ENCODE measurements around the gene SFTA2. TPM values are rescaled to one million over a fixed set of nuclear protein-coding genes. Genes with fewer than 3 reads are reported as not detected.
"Not testable (repeated sequence)": the region's sequence is repeated elsewhere in the genome, so short reads cannot be mapped to it uniquely, and the experiment has no call there.

SFTA2 gene
- polyA plus RNA-seq, 1 of the 3 experiments (the other 2 are of a cell fraction): not detected

DNA sequence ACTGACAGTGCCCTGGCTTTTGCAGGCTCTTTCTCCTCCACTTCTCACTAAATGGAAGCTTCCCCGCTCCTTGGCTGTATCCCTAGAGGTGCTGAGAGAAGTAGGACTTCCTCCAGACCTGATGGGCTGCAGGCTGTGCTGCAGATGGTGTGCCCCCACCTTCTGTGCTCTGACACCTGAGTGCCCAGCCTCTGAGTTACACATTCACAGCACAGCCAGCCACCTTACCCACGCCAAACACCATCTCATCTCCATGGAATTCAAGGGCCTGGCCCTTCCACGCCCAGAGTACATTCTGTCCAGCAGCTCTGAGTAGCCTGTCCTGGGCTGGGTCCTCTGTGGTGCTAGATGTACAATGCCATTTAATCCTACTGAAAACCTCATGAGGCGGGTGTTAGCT is 5.3 kb downstream of the SFTA2 start:
- Histone ChIP-seq H3K9me2 (no peaks in the 10 kb centered on the region), H3K9me3 (no peaks in the 10 kb centered on the region), H2AFZ (ENCODE audit: low read depth) (no peak overlapping the region), H3K4me1 (ENCODE audit: control insufficient read depth in 1 of 2, insufficient read depth in 2 of 2, low read depth in 1 of 2, low read length in 1 of 2) (no peaks in the 10 kb centered on the region), H3K27me3 (ENCODE audit: insufficient read depth) (no peaks in the 10 kb centered on the region), H3K36me3 (replicated peaks in 1 of 2; ENCODE audit: control insufficient read depth in 1 of 2, insufficient read depth in 2 of 2, low read length in 1 of 2) (peaks cover 7 to 23% of the 10 kb centered on the region in 2 experiments), H3K9ac (no peak overlapping the region), H3K27ac (ENCODE audit: low read depth in 2 of 2, low read length in 1 of 2) (no peak overlapping the region), H4K20me1 (ENCODE audit: insufficient read depth) (no peaks in the 10 kb centered on the region), H3F3A (replicated peaks; ENCODE audit: insufficient read depth) (no peaks in the 10 kb centered on the region), H3K4me3 (ENCODE audit: low read depth in 2 of 2, low read length in 1 of 2) (no peak overlapping the region), H3K4me2 (no peak overlapping the region), H3K79me2 (ENCODE audit: insufficient read depth) (no peaks in the 10 kb centered on the region)
- DNase-seq: no peak
- POLR2A ChIA-PET: no interaction called here
- TF ChIP-seq, protein P1, sequence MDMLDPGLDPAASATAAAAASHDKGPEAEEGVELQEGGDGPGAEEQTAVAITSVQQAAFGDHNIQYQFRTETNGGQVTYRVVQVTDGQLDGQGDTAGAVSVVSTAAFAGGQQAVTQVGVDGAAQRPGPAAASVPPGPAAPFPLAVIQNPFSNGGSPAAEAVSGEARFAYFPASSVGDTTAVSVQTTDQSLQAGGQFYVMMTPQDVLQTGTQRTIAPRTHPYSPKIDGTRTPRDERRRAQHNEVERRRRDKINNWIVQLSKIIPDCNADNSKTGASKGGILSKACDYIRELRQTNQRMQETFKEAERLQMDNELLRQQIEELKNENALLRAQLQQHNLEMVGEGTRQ (IDR thresholded peaks at IDR 0.05; ENCODE audit: borderline replicate concordance, low read depth, low read length): no peak
- TF ChIP-seq FOXJ3 (CRISPR knock-in tag; IDR thresholded peaks at IDR 0.05): no peak
- no peak for TF ChIP-seq NFIC (IDR thresholded peaks at IDR 0.05; ENCODE audit: borderline replicate concordance)
- no peak for TF ChIP-seq MEF2A (IDR thresholded peaks at IDR 0.05; ENCODE audit: borderline replicate concordance, low read depth)
- no peak for TF ChIP-seq ZBTB33 (IDR thresholded peaks at IDR 0.05; ENCODE audit: borderline replicate concordance, low read depth)
- TF ChIP-seq POLR2AphosphoS5 (IDR thresholded peaks at IDR 0.05; ENCODE audit: low read depth, low read length): no peak
- TF ChIP-seq GATA2 (CRISPR knock-in tag; IDR thresholded peaks at IDR 0.05): no peak
- no peak for TF ChIP-seq EP300 (IDR thresholded peaks at IDR 0.05; ENCODE audit: borderline replicate concordance in 1 of 2, low read depth in 1 of 2, low read length in 1 of 2)
- no peak for TF ChIP-seq TCF12 (IDR thresholded peaks at IDR 0.05)
- no peak for TF ChIP-seq NRF1 (IDR thresholded peaks at IDR 0.05; ENCODE audit: low read depth, low read length)
- TF ChIP-seq YY1 (IDR thresholded peaks at IDR 0.05; ENCODE audit: low read depth): no peak
- TF ChIP-seq MXI1 (IDR thresholded peaks at IDR 0.05; ENCODE audit: low read depth, low read length): no peak
- no peak for TF ChIP-seq FOSL2 (IDR thresholded peaks at IDR 0.05; ENCODE audit: borderline replicate concordance, low read depth)
- TF ChIP-seq, protein P2, sequence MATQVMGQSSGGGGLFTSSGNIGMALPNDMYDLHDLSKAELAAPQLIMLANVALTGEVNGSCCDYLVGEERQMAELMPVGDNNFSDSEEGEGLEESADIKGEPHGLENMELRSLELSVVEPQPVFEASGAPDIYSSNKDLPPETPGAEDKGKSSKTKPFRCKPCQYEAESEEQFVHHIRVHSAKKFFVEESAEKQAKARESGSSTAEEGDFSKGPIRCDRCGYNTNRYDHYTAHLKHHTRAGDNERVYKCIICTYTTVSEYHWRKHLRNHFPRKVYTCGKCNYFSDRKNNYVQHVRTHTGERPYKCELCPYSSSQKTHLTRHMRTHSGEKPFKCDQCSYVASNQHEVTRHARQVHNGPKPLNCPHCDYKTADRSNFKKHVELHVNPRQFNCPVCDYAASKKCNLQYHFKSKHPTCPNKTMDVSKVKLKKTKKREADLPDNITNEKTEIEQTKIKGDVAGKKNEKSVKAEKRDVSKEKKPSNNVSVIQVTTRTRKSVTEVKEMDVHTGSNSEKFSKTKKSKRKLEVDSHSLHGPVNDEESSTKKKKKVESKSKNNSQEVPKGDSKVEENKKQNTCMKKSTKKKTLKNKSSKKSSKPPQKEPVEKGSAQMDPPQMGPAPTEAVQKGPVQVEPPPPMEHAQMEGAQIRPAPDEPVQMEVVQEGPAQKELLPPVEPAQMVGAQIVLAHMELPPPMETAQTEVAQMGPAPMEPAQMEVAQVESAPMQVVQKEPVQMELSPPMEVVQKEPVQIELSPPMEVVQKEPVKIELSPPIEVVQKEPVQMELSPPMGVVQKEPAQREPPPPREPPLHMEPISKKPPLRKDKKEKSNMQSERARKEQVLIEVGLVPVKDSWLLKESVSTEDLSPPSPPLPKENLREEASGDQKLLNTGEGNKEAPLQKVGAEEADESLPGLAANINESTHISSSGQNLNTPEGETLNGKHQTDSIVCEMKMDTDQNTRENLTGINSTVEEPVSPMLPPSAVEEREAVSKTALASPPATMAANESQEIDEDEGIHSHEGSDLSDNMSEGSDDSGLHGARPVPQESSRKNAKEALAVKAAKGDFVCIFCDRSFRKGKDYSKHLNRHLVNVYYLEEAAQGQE (IDR thresholded peaks at IDR 0.05; ENCODE audit: low read depth, low read length): no peak
- TF ChIP-seq, protein P3, sequence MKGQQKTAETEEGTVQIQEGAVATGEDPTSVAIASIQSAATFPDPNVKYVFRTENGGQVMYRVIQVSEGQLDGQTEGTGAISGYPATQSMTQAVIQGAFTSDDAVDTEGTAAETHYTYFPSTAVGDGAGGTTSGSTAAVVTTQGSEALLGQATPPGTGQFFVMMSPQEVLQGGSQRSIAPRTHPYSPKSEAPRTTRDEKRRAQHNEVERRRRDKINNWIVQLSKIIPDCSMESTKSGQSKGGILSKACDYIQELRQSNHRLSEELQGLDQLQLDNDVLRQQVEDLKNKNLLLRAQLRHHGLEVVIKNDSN (IDR thresholded peaks at IDR 0.05; ENCODE audit: borderline replicate concordance, low read depth): no peak
- no peak for TF ChIP-seq RXRA (IDR thresholded peaks at IDR 0.05; ENCODE audit: borderline replicate concordance, low read depth)
- TF ChIP-seq MAX (IDR thresholded peaks at IDR 0.05; ENCODE audit: low read depth): no peak
- CTCF ChIA-PET: interaction anchor here (1.4 to 2.6 kb wide), 3 partner anchors 12 to 161 kb away, joined by 5 to 15 read pairs (median 6); partner anchors contain the start of gene VARS2
- WGBS (ENCODE audit: low lambda C conversion rate): 82% methylated on average over 3 of the region's 4 CpGs

DNA sequence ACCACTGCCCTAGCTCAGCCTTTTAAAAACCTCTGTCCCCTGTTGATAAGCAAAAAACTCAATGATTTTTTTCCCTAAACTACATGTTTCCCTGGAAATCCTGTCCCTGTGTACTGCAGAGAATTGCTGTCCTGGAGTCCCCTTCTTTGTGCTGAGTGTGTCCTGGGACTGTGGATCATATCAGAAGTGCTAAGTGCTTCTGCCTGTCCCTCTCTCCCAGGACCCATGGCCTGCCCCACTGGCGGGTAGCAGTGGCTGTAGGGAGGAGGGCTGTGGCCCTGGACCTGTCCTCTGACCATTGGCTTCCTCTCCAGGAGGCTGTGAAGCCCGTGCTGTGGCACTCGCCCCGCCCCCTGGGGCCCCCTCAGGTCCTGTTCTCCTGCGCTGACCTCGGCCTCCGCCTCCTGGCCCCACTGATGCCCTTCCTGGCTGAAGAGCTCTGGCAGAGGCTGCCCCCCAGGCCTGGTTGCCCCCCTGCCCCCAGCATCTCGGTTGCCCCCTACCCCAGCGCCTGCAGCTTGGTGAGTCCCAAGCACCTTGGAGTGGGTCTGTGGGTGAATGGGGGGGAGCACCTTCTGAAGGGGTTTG is 7.8 kb downstream of the SFTA2 start:
- H3K36me3 ChIP-seq (replicated peaks in 1 of 2; ENCODE audit: control insufficient read depth in 1 of 2, insufficient read depth in 2 of 2, low read length in 1 of 2): peaks cover 14 to 42% of the 10 kb centered on the region in 2 experiments
- 98% methylated on average over 7 of the region's 9 CpGs for WGBS (ENCODE audit: low lambda C conversion rate)
- H2AFZ ChIP-seq (ENCODE audit: low read depth); POLR2A ChIA-PET; H3K9ac ChIP-seq; H3K9me2 ChIP-seq; H3K4me1 ChIP-seq (ENCODE audit: control insufficient read depth in 1 of 2, insufficient read depth in 2 of 2, low read depth in 1 of 2, low read length in 1 of 2); H3K4me2 ChIP-seq; H4K20me1 ChIP-seq (ENCODE audit: insufficient read depth); H3K79me2 ChIP-seq (ENCODE audit: insufficient read depth); H3K4me3 ChIP-seq (ENCODE audit: low read depth in 2 of 2, low read length in 1 of 2); H3K9me3 ChIP-seq; H3F3A ChIP-seq (replicated peaks; ENCODE audit: insufficient read depth); H3K27me3 ChIP-seq (ENCODE audit: insufficient read depth); DNase-seq; H3K27ac ChIP-seq (ENCODE audit: low read depth in 2 of 2, low read length in 1 of 2): not testable (repeated sequence)
- CTCF ChIA-PET: interaction anchor here (1.6 to 2.6 kb wide), 2 partner anchors 9 to 155 kb away, joined by 4 to 15 read pairs; partner anchors contain the start of gene VARS2
